Transverse colon (tissue), 4 donors: ENCODE measurements around the gene ADCY5. TPM values are rescaled to one million over a fixed set of nuclear protein-coding genes. Genes with fewer than 3 reads are reported as not detected.
"Not testable (repeated sequence)": the region's sequence is repeated elsewhere in the genome, so short reads cannot be mapped to it uniquely, and the experiment has no call there.

Experiments used
- DNase-seq: peaks from one replicate; pipeline ENCODE4 v3.0.0-alpha.2; 2019
- H3K27ac ChIP-seq, 4 donors: fragments of 200-600 bp; sonication (generic); 2 replicates each; pipeline ENCODE4 v1.5.1; 2016 to 2018; ENCODE audit warnings: inconsistent platforms in 4 of 4
- H3K27me3 ChIP-seq: fragments of 200-600 bp; sonication (generic); 2 replicates; pipeline ENCODE4 v1.5.1; 2017; ENCODE audit warnings: inconsistent platforms
- H3K36me3 ChIP-seq, 4 donors: fragments of 200-600 bp; sonication (generic); 2 replicates each; pipeline ENCODE4 v1.5.1; 2017 to 2019; ENCODE audit warnings: inconsistent platforms in 4 of 4
- H3K4me1 ChIP-seq, 4 donors: fragments of 200-600 bp; sonication (generic); 2 replicates each; pipeline ENCODE4 v1.5.1; 2017 to 2020; ENCODE audit warnings: inconsistent platforms in 4 of 4
- H3K4me3 ChIP-seq, 4 donors: fragments of 200-600 bp; sonication (generic); 1 replicate in 1 of 4; 2 replicates in 3 of 4; pipeline versions ENCODE4 v1.5.1 to v1.6.1; 2017 to 2019; ENCODE audit warnings: inconsistent platforms in 4 of 4
- H3K9me3 ChIP-seq, 2 donors: fragments of 200-600 bp; sonication (generic); 2 replicates each; pipeline ENCODE4 v1.5.1; 2017 to 2019; ENCODE audit warnings: inconsistent platforms in 2 of 2
- CTCF ChIP-seq, 5 experiments: fragments of 200-600 bp in 3 of 5; fragments of 450-650 bp in 2 of 5; sonication (generic) in 3 of 5; IDR thresholded peaks; 1 replicate in 2 of 5; 2 replicates in 3 of 5; pipeline ENCODE4 v1.5.1; 2016 to 2017; ENCODE audit warnings: antibody characterized with exemption in 5 of 5, inconsistent platforms in 3 of 5, mild to moderate bottlenecking in 2 of 5, moderate library complexity in 1 of 5
- EP300 ChIP-seq: sonication (generic); formaldehyde crosslinking; IDR thresholded peaks from one replicate; pipeline ENCODE4 v1.6.1; 2017; ENCODE audit warnings: antibody characterized with exemption, low read depth
- POLR2A ChIP-seq: fragments of 450-650 bp; IDR thresholded peaks from one replicate; pipeline ENCODE4 v1.6.1; 2016; ENCODE audit warnings: antibody characterized with exemption, mild to moderate bottlenecking, moderate library complexity
- POLR2AphosphoS5 ChIP-seq, 3 donors: sonication (generic); formaldehyde crosslinking; IDR thresholded peaks; one replicate each; pipeline ENCODE4 v1.6.1; 2016; ENCODE audit warnings: antibody characterized with exemption in 3 of 3
- WGBS, 2 donors: methylation state at CpG; one replicate each; pipeline ENCODE4 v1.1.5; 2018; ENCODE audit warnings: low coverage in 1 of 2; 5-methylcytosine and 5-hydroxymethylcytosine counted together
- in situ Hi-C, 4 donors: fragments of 200-750 bp; cut with MboI; loops; one replicate each; pipeline versions ENCODE4 v1.15.0 to v1.15.1; 2017; ENCODE audit warnings: low sequenced_read_pairs in 3 of 4, low pct_ligation_motif_present in 1 of 4, low pct_unique_long_range_greater_than_20kb in 1 of 4
- intact Hi-C: fragments of 100-400 bp; cut with DNase I; formaldehyde crosslinking; loops from one replicate; pipeline ENCODE4 v1.15.1; 2023; ENCODE audit warnings: low total_unique reads
- total RNA-seq, 4 donors: library from RNA; depleted of rRNA; stranded (reverse); fragments of >200 nt; gene quantifications; one replicate each; pipeline ENCODE4 v1.1.0, GENCODE V29; 2016

The ADCY5 gene
- total RNA-seq, 4 donors from 2014 or later = 13.9 to 42.0 (median 28.6) TPM

- H3K27me3 ChIP-seq = no peaks in the 10 kb centered on the region
- peaks cover 0 to 6% (median 0%) of the 10 kb centered on the region in 4 donors for H3K4me1 ChIP-seq
- intact Hi-C loops (loop anchor here (2.0 kb wide), 1 partner anchor 160 kb away; no protein-coding TSS in a partner anchor), in situ Hi-C loops (loop anchor here in 3 of 4 donors (10.0 to 25.0 kb wide), 3 partner anchors 151 to 164 kb away; no protein-coding TSS in a partner anchor)
- 85 to 90% methylated on average over 1 to 5 of the region's 5 CpGs for WGBS, 2 donors
- no peaks in the 10 kb centered on the region for H3K9me3 ChIP-seq
- H3K27ac ChIP-seq = peak overlapping the region in 2 of 4 donors; percentile 33 to 40
- DNase-seq = no peak
- peaks cover 0 to 4% (median 0%) of the 10 kb centered on the region in 4 donors for H3K36me3 ChIP-seq
- TF ChIP-seq POLR2A = no peak
- TF ChIP-seq CTCF (IDR thresholded peaks at IDR 0.05) = no peak
- no peak for TF ChIP-seq EP300
- no peak for TF ChIP-seq POLR2AphosphoS5 (IDR thresholded peaks at IDR 0.05)
- H3K4me3 ChIP-seq = no peak overlapping the region
Measured at GRCh38 chr3:123488645-123489347, 39.9 kb upstream of the ADCY5 start.

GRCh38 chr3:123487063-123487462, 38.2 kb upstream of the ADCY5 start:
- 90 to 91% methylated on average over 2 to 8 of the region's 8 CpGs for WGBS, 2 donors
- H3K9me3 ChIP-seq, intact Hi-C loops, H3K4me3 ChIP-seq, H3K4me1 ChIP-seq, H3K36me3 ChIP-seq, H3K27ac ChIP-seq, H3K27me3 ChIP-seq, DNase-seq: not testable (repeated sequence)
- in situ Hi-C loops = loop anchor here in 3 of 4 donors (10.0 to 25.0 kb wide), 3 partner anchors 150 to 162 kb away; no protein-coding TSS in a partner anchor

DNA sequence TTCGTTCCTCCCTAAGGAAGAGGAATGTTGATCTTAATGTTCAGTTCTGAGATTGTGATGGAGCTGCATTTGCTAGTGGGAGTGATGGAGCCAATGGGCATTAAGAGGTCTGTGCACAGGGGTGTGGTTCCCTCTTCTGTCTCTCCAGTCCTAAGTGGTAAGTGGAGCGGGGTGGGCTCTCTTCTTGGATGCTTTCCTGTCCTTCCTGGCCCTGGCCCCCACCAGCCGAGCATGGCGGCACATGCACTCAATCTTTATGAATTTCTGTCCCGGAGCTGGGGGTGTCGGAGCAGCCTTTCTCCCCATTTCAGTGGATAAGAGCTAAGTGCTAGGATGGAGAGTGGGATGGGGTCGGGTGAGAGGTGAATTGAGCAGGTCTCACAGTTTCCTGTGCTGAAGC, 37.6 kb upstream of the ADCY5 start:
- WGBS, 2 donors = 84% methylated on average over 7 of the region's 7 CpGs; no CpG with 5 or more reads in 1 of the 2 donors
- intact Hi-C loops = no loop called here
- TF ChIP-seq EP300 (no peak), POLR2A (no peak), CTCF (IDR thresholded peaks at IDR 0.05) (no peak), POLR2AphosphoS5 (IDR thresholded peaks at IDR 0.05) (no peak)
- in situ Hi-C loops = loop anchor here in 3 of 4 donors (10.0 to 25.0 kb wide), 3 partner anchors 149 to 162 kb away; no protein-coding TSS in a partner anchor
- H3K36me3 ChIP-seq = no peaks in the 10 kb centered on the region
- H3K4me3 ChIP-seq = no peak overlapping the region
- H3K27me3 ChIP-seq = no peaks in the 10 kb centered on the region
- no peak overlapping the region for H3K27ac ChIP-seq
- H3K4me1 ChIP-seq = peaks cover 0 to 6% (median 0%) of the 10 kb centered on the region in 4 donors
- H3K9me3 ChIP-seq = no peaks in the 10 kb centered on the region
- DNase-seq = no peak

DNA sequence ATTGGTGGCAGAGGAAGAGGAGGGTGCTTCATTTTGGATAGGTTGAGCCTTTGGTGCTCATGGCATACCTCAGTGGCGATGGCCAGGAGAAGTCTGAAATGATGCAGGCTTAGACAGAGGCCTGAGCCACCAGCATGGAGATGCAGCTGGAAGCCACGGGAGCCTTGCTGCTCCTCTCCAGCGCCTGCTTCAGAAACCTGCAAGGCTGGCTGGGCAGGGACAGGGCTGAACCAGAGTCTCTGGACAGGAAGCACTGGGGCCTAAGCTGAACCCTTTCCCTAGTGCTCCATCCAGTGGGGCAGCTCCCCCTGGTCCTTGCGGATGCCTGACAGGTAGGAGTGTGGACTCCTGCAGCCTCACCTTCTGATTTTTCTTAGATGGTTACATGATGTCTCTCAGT, 36.7 kb upstream of the ADCY5 start:
- WGBS, 2 donors = 84% methylated on average over 4 of the region's 4 CpGs; no CpG with 5 or more reads in 1 of the 2 donors
- no peak overlapping the region for H3K27ac ChIP-seq
- DNase-seq = no peak
- H3K9me3 ChIP-seq = no peaks in the 10 kb centered on the region
- no peaks in the 10 kb centered on the region for H3K36me3 ChIP-seq
- H3K4me1 ChIP-seq = peaks cover 0 to 6% (median 0%) of the 10 kb centered on the region in 4 donors
- in situ Hi-C loops = loop anchor here in 3 of 4 donors (10.0 to 25.0 kb wide), 3 partner anchors 148 to 161 kb away; no protein-coding TSS in a partner anchor
- H3K27me3 ChIP-seq = no peaks in the 10 kb centered on the region
- TF ChIP-seq CTCF (IDR thresholded peaks at IDR 0.05) (no peak), POLR2A (no peak), POLR2AphosphoS5 (IDR thresholded peaks at IDR 0.05) (no peak), EP300 (no peak)
- no peak overlapping the region for H3K4me3 ChIP-seq
- intact Hi-C loops = no loop called here
